Stomach (tissue), 9 donors: ENCODE measurements around the gene UBA5. TPM values are rescaled to one million over a fixed set of nuclear protein-coding genes. Genes with fewer than 3 reads are reported as not detected.

Experiments
- DNase-seq, 2 donors: peaks; one replicate each; pipeline versions ENCODE4 v3.0.0 to v3.0.0-alpha.2; 2013 to 2019
- H3K27ac ChIP-seq, 5 donors: fragments of 200-600 bp in 4 of 5; sonication (generic) in 4 of 5; one replicate each; pipeline ENCODE4 v1.5.1; 2013 to 2019; ENCODE audit warnings: mild to moderate bottlenecking in 1 of 5, moderate library complexity in 1 of 5
- H3K27me3 ChIP-seq, 3 donors: fragments of 200-600 bp; sonication (generic); one replicate each; pipeline ENCODE4 v1.5.1; 2017 to 2019; ENCODE audit warnings: mixed run types in 1 of 3
- H3K36me3 ChIP-seq, 4 donors: fragments of 200-600 bp; sonication (generic); 1 replicate in 3 of 4; 2 replicates in 1 of 4; pipeline ENCODE4 v1.5.1; 2016 to 2019
- H3K4me1 ChIP-seq, 4 donors: fragments of 200-600 bp; sonication (generic); one replicate each; pipeline ENCODE4 v1.5.1; 2016 to 2019
- H3K4me3 ChIP-seq, 4 donors: fragments of 200-600 bp; sonication (generic) in 3 of 4; one replicate each; pipeline ENCODE4 v1.5.1; 2016 to 2019; ENCODE audit warnings: mild to moderate bottlenecking in 1 of 4
- H3K9me3 ChIP-seq, 4 donors: fragments of 200-600 bp; sonication (generic); one replicate each; pipeline ENCODE4 v1.5.1; 2016 to 2019
- CTCF ChIP-seq, 7 experiments: fragments of 450-650 bp in 4 of 7; fragments of 200-600 bp in 3 of 7; sonication (generic) in 3 of 7; IDR thresholded peaks; one replicate each; pipeline ENCODE4 v1.5.1; 2016 to 2019; ENCODE audit warnings: antibody characterized with exemption in 7 of 7, control low read depth in 2 of 7, mild to moderate bottlenecking in 1 of 7
- EP300 ChIP-seq: sonication (generic); formaldehyde crosslinking; IDR thresholded peaks from one replicate; pipeline ENCODE4 v1.6.1; 2017; ENCODE audit warnings: antibody characterized with exemption
- POLR2A ChIP-seq, 4 donors: fragments of 450-650 bp; IDR thresholded peaks; one replicate each; pipeline ENCODE4 v1.6.1; 2016; ENCODE audit warnings: antibody characterized with exemption in 4 of 4, control low read depth in 2 of 4, mild to moderate bottlenecking in 1 of 4, moderate library complexity in 1 of 4
- POLR2AphosphoS5 ChIP-seq, 3 donors: sonication (generic); formaldehyde crosslinking; IDR thresholded peaks; one replicate each; pipeline ENCODE4 v1.6.1; 2016; ENCODE audit warnings: antibody characterized with exemption in 3 of 3
- WGBS, 5 donors: extraction: QIAGEN DNeasy Blood & Tissue Kit in 3 of 5; methylation state at CpG; one replicate each; pipeline versions ENCODE4 v1.1.5 to v1.1.7; 2013 to 2018; 5-methylcytosine and 5-hydroxymethylcytosine counted together
- intact Hi-C: fragments of 100-400 bp; cut with DNase I; formaldehyde crosslinking; loops from one replicate; pipeline ENCODE4 v1.15.1; 2023; ENCODE audit warnings: low total_unique reads
- polyA plus RNA-seq, 3 donors: library from polyadenylated mRNA; stranded (reverse); fragments of 200-250 nt; gene quantifications; one replicate each; pipeline ENCODE4 v1.2.3, GENCODE V29; 2013
- total RNA-seq, 5 donors: library from RNA; depleted of rRNA; stranded (reverse); fragments of >200 nt; gene quantifications; one replicate each; pipeline versions ENCODE4 v1.1.0 to v1.2.3, GENCODE V29; 2014 to 2016
- donor health status: healthy with polysubstance abuse.
- donor health status: Bipolar disorder and iron deficiency.
- donor health status: healthy.

UBA5 gene
- total and polyA plus RNA-seq, 8 donors = 20.2 to 88.7 (median 54.9) TPM

GRCh38 chr3:132641837-132642538 lies 18.1 kb upstream of the UBA5 start:
- Histone ChIP-seq H3K4me1 (no peaks in the 10 kb centered on the region), H3K9me3 (no peaks in the 10 kb centered on the region), H3K27me3 (no peaks in the 10 kb centered on the region), H3K36me3 (peaks cover 0 to 49% (median 36%) of the 10 kb centered on the region in 4 donors), H3K4me3 (no peak overlapping the region), H3K27ac (no peak overlapping the region)
- no peak for TF ChIP-seq POLR2A (IDR thresholded peaks at IDR 0.05)
- peak in 5 of 7 experiments; percentile 37 to 76 (median 75) for TF ChIP-seq CTCF (IDR thresholded peaks at IDR 0.05)
- TF ChIP-seq EP300 = no peak
- no peak for TF ChIP-seq POLR2AphosphoS5 (IDR thresholded peaks at IDR 0.05)
- peak in 1 of 2 donors; percentile 72 for DNase-seq
- intact Hi-C loops = loop anchor here (5.0 kb wide), 1 partner anchor 105 kb away; no protein-coding TSS in a partner anchor
- WGBS, 5 donors = 63 to 77% (median 72%) methylated on average over 5 of the region's 5 CpGs

- Histone ChIP-seq H3K27ac (no peak overlapping the region), H3K4me3 (no peak overlapping the region), H3K9me3 (no peaks in the 10 kb centered on the region), H3K36me3 (peaks cover 0 to 44% (median 33%) of the 10 kb centered on the region in 4 donors), H3K4me1 (no peaks in the 10 kb centered on the region), H3K27me3 (no peaks in the 10 kb centered on the region)
- intact Hi-C loops = loop anchor here (5.0 kb wide), 1 partner anchor 105 kb away; no protein-coding TSS in a partner anchor
- TF ChIP-seq CTCF (IDR thresholded peaks at IDR 0.05) = peak in 2 of 7 experiments; percentile 2 to 31
- TF ChIP-seq POLR2A (IDR thresholded peaks at IDR 0.05) = no peak
- 61 to 74% (median 66%) methylated on average over 2 of the region's 2 CpGs for WGBS, 5 donors
- DNase-seq = no peak
These were observed 17.6 kb upstream of the UBA5 start for GRCh38 chr3:132642539-132642847.

GRCh38 chr3:132643366-132643765 lies 16.8 kb upstream of the UBA5 start:
- WGBS, 5 donors = 67 to 75% (median 72%) methylated on average over 2 of the region's 2 CpGs
- Histone ChIP-seq H3K36me3 (peaks cover 0 to 35% (median 30%) of the 10 kb centered on the region in 4 donors), H3K4me1 (no peaks in the 10 kb centered on the region), H3K27ac (no peak overlapping the region), H3K27me3 (no peaks in the 10 kb centered on the region), H3K4me3 (no peak overlapping the region), H3K9me3 (no peaks in the 10 kb centered on the region)
- TF ChIP-seq CTCF (IDR thresholded peaks at IDR 0.05) = no peak
- no peak for DNase-seq
- intact Hi-C loops = loop anchor here (5.0 kb wide), 1 partner anchor 106 kb away; no protein-coding TSS in a partner anchor

GRCh38 chr3:132645058-132645457 lies 15.1 kb upstream of the UBA5 start:
- Histone ChIP-seq H3K4me1 (no peaks in the 10 kb centered on the region), H3K27ac (no peak overlapping the region), H3K4me3 (no peak overlapping the region), H3K27me3 (no peaks in the 10 kb centered on the region), H3K9me3 (no peaks in the 10 kb centered on the region), H3K36me3 (peaks cover 0 to 18% (median 14%) of the 10 kb centered on the region in 4 donors)
- intact Hi-C loops = no loop called here
- no peak for DNase-seq
- no peak for TF ChIP-seq POLR2A (IDR thresholded peaks at IDR 0.05)
- no peak for TF ChIP-seq POLR2AphosphoS5 (IDR thresholded peaks at IDR 0.05)
- no peak for TF ChIP-seq CTCF (IDR thresholded peaks at IDR 0.05)
- WGBS, 5 donors = 55 to 81% (median 67%) methylated on average over 1 of the region's 1 CpG
